Measurements from ENCODE around the gene PAK5.

The PAK5 gene

DNA sequence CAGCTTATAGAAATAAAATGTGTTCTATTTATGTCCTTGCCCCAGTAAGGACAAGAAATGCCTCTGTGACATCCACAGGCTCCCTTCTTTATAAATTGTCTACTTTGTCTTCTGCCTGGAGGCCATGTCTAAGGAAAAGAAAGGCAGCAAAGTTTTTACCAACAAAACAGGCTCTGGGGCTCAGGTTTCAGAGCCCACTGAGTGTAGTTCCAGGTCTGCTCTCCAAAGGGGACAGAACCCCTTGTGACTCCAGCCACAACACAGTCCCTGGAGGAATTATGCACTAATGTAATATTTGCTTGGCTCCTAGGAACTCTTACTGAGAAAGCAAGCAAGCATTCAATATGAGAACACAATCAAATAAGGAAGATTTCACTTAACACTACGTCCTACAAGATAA is 80.1 kb downstream of the PAK5 start:
- DNase-seq (ENCODE audit: low read depth in 1 of 2, low spot score in 1 of 2) = no peak
- in situ Hi-C loops (cut with HindIII; ENCODE audit: low pct_unique_long_range_greater_than_20kb, low sequenced_read_pairs) = no loop called here
- no peak for TF ChIP-seq JUND (IDR thresholded peaks at IDR 0.05; ENCODE audit: low read depth)

DNA sequence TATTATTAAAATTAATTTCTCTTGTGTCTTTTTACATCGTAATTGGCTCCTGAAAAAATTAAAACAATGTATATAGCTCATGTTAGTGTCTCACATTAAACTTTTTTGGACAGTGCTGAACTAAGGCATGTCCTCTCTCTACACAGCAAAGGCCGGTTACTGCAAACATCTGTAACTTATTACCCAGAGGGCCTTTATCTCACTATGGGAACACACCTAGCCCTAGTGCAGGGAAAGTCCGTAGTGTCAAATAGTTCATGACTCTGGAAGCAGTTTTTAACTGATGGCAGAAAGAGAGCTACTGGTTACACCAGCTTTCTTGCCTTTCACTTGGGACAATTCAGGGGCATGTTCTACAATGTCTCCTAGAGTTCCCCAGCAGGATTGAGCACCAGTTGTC is 82.2 kb downstream of the PAK5 start:
- TF ChIP-seq JUND (IDR thresholded peaks at IDR 0.05; ENCODE audit: low read depth) = no peak
- in situ Hi-C loops (cut with HindIII; ENCODE audit: low pct_unique_long_range_greater_than_20kb, low sequenced_read_pairs) = no loop called here
- DNase-seq (ENCODE audit: low read depth in 1 of 2, low spot score in 1 of 2) = no peak

DNA sequence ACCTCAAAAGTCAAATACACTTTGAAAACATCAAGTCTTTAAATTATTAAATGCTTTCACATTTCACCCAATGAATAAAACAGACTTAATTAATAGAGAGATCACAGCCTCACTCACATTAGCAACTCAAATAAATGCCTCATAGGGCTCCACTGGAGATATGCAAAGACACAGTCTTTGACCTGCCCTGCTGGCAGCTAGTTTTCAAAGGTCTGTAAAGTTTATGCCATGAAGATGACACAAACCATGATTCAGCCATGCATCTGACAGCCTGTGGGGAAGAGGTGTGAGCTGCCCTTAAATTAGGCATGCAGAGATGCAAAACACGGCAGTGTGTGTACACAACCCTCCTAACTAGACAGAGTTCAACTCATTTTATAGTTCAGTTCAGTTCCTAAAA is 83.6 kb downstream of the PAK5 start:
- DNase-seq (ENCODE audit: low read depth in 1 of 2, low spot score in 1 of 2) = no peak
- no peak for TF ChIP-seq JUND (IDR thresholded peaks at IDR 0.05; ENCODE audit: low read depth)
- in situ Hi-C loops (cut with HindIII; ENCODE audit: low pct_unique_long_range_greater_than_20kb, low sequenced_read_pairs) = no loop called here

DNA sequence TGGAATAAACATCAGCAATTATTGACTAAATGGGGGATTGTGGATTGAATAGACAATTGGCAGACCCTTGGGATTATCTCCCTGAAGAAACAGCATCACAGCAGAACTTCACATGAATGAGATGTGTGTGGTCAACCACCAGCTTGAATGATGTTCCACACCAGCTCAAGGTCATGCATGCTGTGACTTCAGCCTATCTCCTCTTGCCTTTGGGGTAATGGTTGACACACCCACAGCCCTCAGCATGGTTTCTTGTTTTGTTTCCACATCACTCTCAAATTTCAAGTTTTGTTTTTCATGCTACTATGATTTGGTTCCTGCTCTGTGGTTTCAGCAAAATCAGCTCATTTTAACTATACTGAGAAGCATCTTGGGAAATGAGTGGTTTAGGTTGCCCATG is 94.3 kb downstream of the PAK5 start:
- DNase-seq (ENCODE audit: low read depth in 1 of 2, low spot score in 1 of 2) = no peak
- in situ Hi-C loops (cut with HindIII; ENCODE audit: low pct_unique_long_range_greater_than_20kb, low sequenced_read_pairs) = no loop called here
- TF ChIP-seq JUND (IDR thresholded peaks at IDR 0.05; ENCODE audit: low read depth) = no peak

DNA sequence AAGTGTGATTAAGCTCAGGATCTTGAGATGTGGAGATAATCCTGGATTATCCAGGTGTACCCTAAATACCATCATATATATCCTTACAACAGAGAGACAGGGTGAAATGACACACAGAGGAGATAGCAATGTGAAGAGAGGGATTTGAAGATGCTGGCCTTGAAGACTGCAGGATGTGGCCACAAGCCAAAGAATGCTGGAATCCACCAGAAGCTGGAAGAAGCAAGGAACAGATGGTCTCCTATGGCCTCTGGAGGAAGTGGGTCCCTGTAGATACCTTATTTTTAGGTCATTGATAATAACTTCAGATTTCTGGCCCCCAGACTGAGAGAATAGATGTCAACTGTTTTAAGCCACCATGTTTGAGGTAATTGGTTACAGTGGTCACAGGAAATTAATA is 95.0 kb downstream of the PAK5 start:
- in situ Hi-C loops (cut with HindIII; ENCODE audit: low pct_unique_long_range_greater_than_20kb, low sequenced_read_pairs) = no loop called here
- TF ChIP-seq JUND (IDR thresholded peaks at IDR 0.05; ENCODE audit: low read depth) = no peak
- no peak for DNase-seq (ENCODE audit: low read depth in 1 of 2, low spot score in 1 of 2)

DNA sequence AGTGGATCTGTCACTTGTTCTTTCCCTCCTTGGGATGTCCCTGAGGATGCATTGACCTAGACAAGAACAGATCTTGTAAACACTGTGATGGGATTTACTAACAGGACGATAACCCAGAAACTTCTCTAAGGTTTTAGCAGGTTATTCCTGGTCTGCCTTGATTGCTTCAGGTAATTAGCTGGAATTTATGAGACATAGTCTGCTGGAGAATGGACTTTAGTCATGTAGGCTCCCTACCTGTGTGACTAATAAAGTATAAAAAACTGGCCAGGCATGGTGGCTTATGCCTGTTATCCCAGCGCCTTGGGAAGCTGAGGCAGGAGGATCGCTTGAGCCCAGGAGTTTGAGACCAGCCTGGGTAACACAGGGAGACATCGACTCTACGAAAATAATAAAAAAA is 96.1 kb downstream of the PAK5 start:
- in situ Hi-C loops (cut with HindIII; ENCODE audit: low pct_unique_long_range_greater_than_20kb, low sequenced_read_pairs) = no loop called here

DNA sequence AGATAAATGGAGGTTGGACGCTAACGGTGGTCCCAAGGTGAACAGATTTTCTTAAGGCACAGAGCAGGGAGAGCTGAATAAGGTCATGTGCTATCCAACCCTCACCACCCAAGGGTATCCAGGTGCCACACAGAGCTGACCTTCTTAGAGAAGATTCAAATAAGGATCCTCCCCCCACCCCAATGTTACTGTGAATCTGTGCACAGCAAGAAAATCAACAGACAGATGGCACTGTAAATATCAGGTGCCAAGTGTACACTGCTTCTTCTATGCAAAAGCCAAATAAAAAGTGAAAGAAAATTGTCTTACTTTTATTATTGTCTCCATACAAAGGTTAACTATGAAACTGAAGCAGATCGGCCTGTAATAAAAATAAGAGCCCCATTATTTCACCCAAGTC is 96.9 kb downstream of the PAK5 start:
- TF ChIP-seq JUND (IDR thresholded peaks at IDR 0.05; ENCODE audit: low read depth) = no peak
- no peak for DNase-seq (ENCODE audit: low read depth in 1 of 2, low spot score in 1 of 2)
- in situ Hi-C loops (cut with HindIII; ENCODE audit: low pct_unique_long_range_greater_than_20kb, low sequenced_read_pairs) = no loop called here

More for the DNA sequence above, 96.1 kb downstream of the PAK5 start:
- no peak for DNase-seq (ENCODE audit: low read depth in 1 of 2, low spot score in 1 of 2)
- no peak for TF ChIP-seq JUND (IDR thresholded peaks at IDR 0.05; ENCODE audit: low read depth)

DNA sequence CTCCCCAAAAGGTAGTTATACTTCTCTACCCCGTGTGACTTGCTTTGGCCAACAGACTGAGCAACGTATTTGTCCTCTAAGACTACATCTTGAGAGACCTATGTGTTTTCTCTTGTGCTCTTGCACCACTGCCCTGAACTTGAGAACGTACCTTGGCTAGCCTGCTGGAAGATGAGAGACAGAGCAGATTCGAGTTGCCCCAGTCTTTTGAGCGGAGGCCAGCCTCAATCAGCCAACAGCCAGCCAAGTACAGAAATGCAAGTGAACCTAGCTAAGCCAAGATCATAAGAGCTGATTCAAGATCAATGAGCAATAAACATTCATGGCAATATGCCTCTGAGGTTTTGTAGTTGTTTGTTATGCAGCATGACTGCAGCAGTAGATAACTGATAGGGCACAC is 98.4 kb downstream of the PAK5 start:
- no peak for DNase-seq (ENCODE audit: low read depth in 1 of 2, low spot score in 1 of 2)
- TF ChIP-seq JUND (IDR thresholded peaks at IDR 0.05; ENCODE audit: low read depth) = no peak
- in situ Hi-C loops (cut with HindIII; ENCODE audit: low pct_unique_long_range_greater_than_20kb, low sequenced_read_pairs) = no loop called here

DNA sequence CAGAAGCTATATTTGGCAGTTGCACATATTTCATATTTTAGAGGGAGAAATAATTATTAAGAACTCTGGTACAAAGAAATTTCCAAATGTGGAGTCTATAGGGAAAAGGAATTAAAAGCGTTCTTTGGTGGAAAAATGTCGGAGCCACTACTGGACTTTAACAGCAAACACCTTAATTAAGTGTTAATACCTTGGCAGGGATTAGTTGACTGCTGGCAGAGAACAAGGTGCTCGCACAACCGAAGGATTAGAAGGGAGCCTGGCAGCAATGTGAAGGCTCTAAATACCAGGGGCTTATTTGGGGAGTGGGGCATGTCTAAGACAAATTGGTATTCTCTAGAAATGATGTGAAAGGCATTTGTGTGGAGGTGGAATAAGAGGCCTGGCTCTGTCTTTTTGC is 98.9 kb downstream of the PAK5 start:
- TF ChIP-seq JUND (IDR thresholded peaks at IDR 0.05; ENCODE audit: low read depth) = no peak
- DNase-seq (ENCODE audit: low read depth in 1 of 2, low spot score in 1 of 2) = no peak
- in situ Hi-C loops (cut with HindIII; ENCODE audit: low pct_unique_long_range_greater_than_20kb, low sequenced_read_pairs) = no loop called here

DNA sequence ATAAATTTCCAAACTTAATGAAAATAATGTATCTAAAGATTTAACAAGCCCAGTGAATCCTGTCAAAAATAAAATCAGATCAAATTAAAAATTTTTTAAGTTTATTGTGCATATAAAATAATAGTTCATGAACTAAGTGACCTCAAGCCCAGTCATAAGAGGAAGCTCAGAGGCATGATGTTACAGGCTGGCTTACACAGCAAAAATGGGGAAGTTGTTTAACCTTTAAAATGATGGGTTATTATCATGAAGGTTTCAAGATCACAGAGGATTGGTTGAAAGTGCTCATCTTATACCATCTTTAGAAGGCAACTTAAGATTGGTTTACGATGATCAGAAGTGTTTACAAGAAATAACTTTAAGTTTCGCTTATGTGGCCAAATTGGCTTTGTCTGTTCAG is 102.5 kb downstream of the PAK5 start:
- DNase-seq (ENCODE audit: low read depth in 1 of 2, low spot score in 1 of 2) = no peak
- in situ Hi-C loops (cut with HindIII; ENCODE audit: low pct_unique_long_range_greater_than_20kb, low sequenced_read_pairs) = no loop called here
- TF ChIP-seq JUND (IDR thresholded peaks at IDR 0.05; ENCODE audit: low read depth) = no peak

DNA sequence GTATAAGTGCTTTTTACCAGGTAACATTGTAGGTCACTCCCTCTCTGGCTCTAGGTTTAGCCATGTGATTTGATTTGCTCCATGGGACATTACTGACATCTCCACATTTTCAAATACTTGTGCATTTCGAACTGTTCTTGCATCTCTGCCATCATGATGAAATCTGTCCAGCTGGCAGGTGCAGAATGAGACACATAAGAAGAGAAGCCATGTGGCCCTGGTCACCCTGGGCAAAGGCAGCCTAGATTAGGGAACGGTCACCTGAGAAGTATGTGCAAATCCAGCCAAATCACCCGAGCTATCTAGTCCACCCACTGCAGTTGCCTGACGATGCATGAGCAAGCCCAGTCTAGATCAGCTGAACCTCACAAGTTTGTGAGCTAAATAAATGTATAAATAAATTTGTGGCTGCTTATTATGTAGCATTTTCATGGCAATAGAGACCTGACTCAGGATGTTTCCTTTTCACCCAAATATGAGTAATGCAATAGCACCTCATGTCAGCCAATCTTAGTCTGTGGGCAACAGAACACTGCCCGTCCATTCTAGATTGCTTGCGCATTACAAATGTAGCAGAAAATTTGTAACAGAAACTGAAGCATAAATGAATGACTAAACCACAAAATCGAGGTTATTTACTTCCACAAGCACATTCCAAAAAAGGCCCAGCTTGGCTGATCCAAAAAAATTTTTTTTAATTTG is 115.2 kb downstream of the PAK5 start:
- in situ Hi-C loops (cut with HindIII; ENCODE audit: low pct_unique_long_range_greater_than_20kb, low sequenced_read_pairs) = no loop called here
- no peak for TF ChIP-seq JUND (IDR thresholded peaks at IDR 0.05; ENCODE audit: low read depth)
- no peak for DNase-seq (ENCODE audit: low read depth in 1 of 2, low spot score in 1 of 2)

- TF ChIP-seq JUND (IDR thresholded peaks at IDR 0.05; ENCODE audit: low read depth) = no peak
- in situ Hi-C loops (cut with HindIII; ENCODE audit: low pct_unique_long_range_greater_than_20kb, low sequenced_read_pairs) = no loop called here
- DNase-seq (ENCODE audit: low read depth in 1 of 2, low spot score in 1 of 2) = no peak
Measured at GRCh38 chr20:9711872-9712271, 127.0 kb downstream of the PAK5 start.

GRCh38 chr20:9710685-9711084 is 128.2 kb downstream of the PAK5 start:
- no peak for DNase-seq (ENCODE audit: low read depth in 1 of 2, low spot score in 1 of 2)
- no peak for TF ChIP-seq JUND (IDR thresholded peaks at IDR 0.05; ENCODE audit: low read depth)
- in situ Hi-C loops (cut with HindIII; ENCODE audit: low pct_unique_long_range_greater_than_20kb, low sequenced_read_pairs) = no loop called here

Measured in T47D (cell line).